IMR-90 (cell line): ENCODE measurements around the gene MALRD1. TPM values are rescaled to one million over a fixed set of nuclear protein-coding genes. Genes with fewer than 3 reads are reported as not detected.

ENCODE experiments used
- ATAC-seq: fragments of 200-7000 bp; cut with Tn5 transposase; 2 replicates; pipeline ENCODE4 v1.9.1; 2020; ENCODE audit warnings: low read depth, mild to moderate bottlenecking, moderate library complexity
- BruUV-seq: library from RNA; stranded (reverse); fragments of 400-500 nt; replicated peaks from 2 replicates; lab custom pipeline; 2021; lab: Mats Ljungman, UMichigan
- CTCF ChIA-PET: fragments of 300-600 bp; formaldehyde crosslinking; extraction: SDS; loops from one replicate; lab custom pipeline; 2021; ENCODE audit warnings: antibody characterized with exemption; lab: Yijun Ruan, JAX
- POLR2A ChIA-PET: fragments of 300-600 bp; sonication (Branson Sonifier 250); formaldehyde crosslinking; loops from one replicate; lab custom pipeline; 2022; ENCODE audit warnings: antibody characterized with exemption; ENCODE audit not compliant: unreplicated experiment; lab: Charles Lee
- DNase-seq: peaks from one replicate; pipeline ENCODE4 v3.0.0; 2013
- H2AFZ ChIP-seq: replicated peaks from 2 replicates; pipeline ENCODE3; 2013; ENCODE audit warnings: low read length, mild to moderate bottlenecking; ENCODE audit not compliant: poor library complexity
- H2AK5ac ChIP-seq: 2 replicates; pipeline ENCODE4 v1.6.1; 2013; ENCODE audit warnings: low read depth, low read length, inconsistent platforms
- H2AK9ac ChIP-seq: replicated peaks from 2 replicates; pipeline ENCODE3; 2013; ENCODE audit warnings: mild to moderate bottlenecking, low read depth, low read length, moderate library complexity; ENCODE audit not compliant: poor library complexity
- H2BK120ac ChIP-seq: 2 replicates; pipeline ENCODE4 v1.6.1; 2013; ENCODE audit warnings: low read depth, low read length, inconsistent platforms
- H2BK15ac ChIP-seq: 3 replicates; pipeline ENCODE4 v1.6.1; 2013; ENCODE audit warnings: low read depth, low read length, inconsistent platforms
- H2BK20ac ChIP-seq: 2 replicates; pipeline ENCODE4 v1.6.1; 2013; ENCODE audit warnings: low read depth, mild to moderate bottlenecking, inconsistent platforms, low read length, moderate library complexity
- H2BK5ac ChIP-seq: 2 replicates; pipeline ENCODE4 v1.6.1; 2013; ENCODE audit warnings: mild to moderate bottlenecking, low read depth, low read length, inconsistent platforms; ENCODE audit not compliant: poor library complexity, severe bottlenecking
- H3K14ac ChIP-seq: replicated peaks from 2 replicates; pipeline ENCODE4 v1.6.1; 2013; ENCODE audit warnings: low read depth, low read length, inconsistent platforms
- H3K18ac ChIP-seq: 2 replicates; pipeline ENCODE4 v1.6.1; 2013; ENCODE audit warnings: low read depth, low read length, control low read depth
- H3K23ac ChIP-seq: 2 replicates; pipeline ENCODE4 v1.6.1; 2013; ENCODE audit warnings: low read depth, low read length, inconsistent platforms
- H3K27ac ChIP-seq: 2 replicates; pipeline ENCODE4 v1.5.1; 2013; ENCODE audit warnings: mild to moderate bottlenecking, control low read depth, low read length; ENCODE audit not compliant: insufficient read depth
- H3K27me3 ChIP-seq: 2 replicates; pipeline ENCODE4 v1.6.1; 2013; ENCODE audit warnings: low read length; ENCODE audit not compliant: control insufficient read depth, insufficient read depth
- H3K36me3 ChIP-seq: 2 replicates; pipeline ENCODE4 v1.6.1; 2013; ENCODE audit warnings: low read length, mixed read lengths; ENCODE audit not compliant: control insufficient read depth, insufficient read depth
- H3K4ac ChIP-seq: 2 replicates; pipeline ENCODE4 v1.6.1; 2013; ENCODE audit warnings: low read depth, low read length, inconsistent platforms
- H3K4me1 ChIP-seq: 2 replicates; pipeline ENCODE4 v1.6.1; 2013; ENCODE audit warnings: low read length, mixed read lengths; ENCODE audit not compliant: control insufficient read depth, insufficient read depth
- H3K4me2 ChIP-seq: 2 replicates; pipeline ENCODE4 v1.6.1; 2013; ENCODE audit warnings: low read depth, mild to moderate bottlenecking, control low read depth, low read length, moderate library complexity
- H3K4me3 ChIP-seq: 2 replicates; pipeline ENCODE4 v1.5.1; 2013; ENCODE audit warnings: low read depth, mild to moderate bottlenecking, control low read depth, low read length, moderate library complexity; ENCODE audit not compliant: insufficient read depth
- H3K56ac ChIP-seq: 2 replicates; pipeline ENCODE4 v1.6.1; 2013; ENCODE audit warnings: low read length, inconsistent platforms; ENCODE audit not compliant: insufficient read depth; ENCODE audit errors: extremely low read depth
- H3K79me1 ChIP-seq, 2 experiments: 2 replicates each; pipeline ENCODE4 v1.6.1; 2013; ENCODE audit warnings: low read length in 2 of 2, inconsistent platforms in 1 of 2, low read depth in 1 of 2
- H3K9ac ChIP-seq: 2 replicates; pipeline ENCODE4 v1.6.1; 2013; ENCODE audit warnings: low read depth, low read length, control low read depth
- H3K9me1 ChIP-seq: 2 replicates; pipeline ENCODE4 v1.6.1; 2013; ENCODE audit warnings: low read length, inconsistent platforms; ENCODE audit not compliant: insufficient read depth
- H3K9me3 ChIP-seq: 2 replicates; pipeline ENCODE4 v1.6.1; 2013; ENCODE audit warnings: low read length; ENCODE audit not compliant: control insufficient read depth, insufficient read depth
- H4K20me1 ChIP-seq: 2 replicates; pipeline ENCODE4 v1.6.1; 2013; ENCODE audit warnings: low read length, inconsistent platforms; ENCODE audit not compliant: insufficient read depth
- H4K5ac ChIP-seq: 2 replicates; pipeline ENCODE4 v1.6.1; 2013; ENCODE audit warnings: mild to moderate bottlenecking, low read depth, low read length, control low read depth
- H4K8ac ChIP-seq, 2 experiments: 2 replicates each; pipeline ENCODE4 v1.6.1; 2013; ENCODE audit warnings: low read depth in 2 of 2, low read length in 2 of 2, control low read depth in 1 of 2, inconsistent platforms in 1 of 2
- H4K91ac ChIP-seq: 2 replicates; pipeline ENCODE4 v1.6.1; 2013; ENCODE audit warnings: low read depth, low read length, inconsistent platforms; ENCODE audit not compliant: insufficient read depth
- BHLHE40 ChIP-seq: fragments of 150-350 bp; IDR thresholded peaks from 2 replicates; pipeline ENCODE4 v1.6.1; 2016; ENCODE audit warnings: mild to moderate bottlenecking, low read depth, low read length
- CHD1 ChIP-seq: IDR thresholded peaks from 2 replicates; pipeline ENCODE4 v1.6.1; 2012; ENCODE audit warnings: low read depth, low read length, improper control_type of control experiment
- FOS ChIP-seq: fragments of 150-350 bp; IDR thresholded peaks from 2 replicates; pipeline ENCODE4 v1.6.1; 2016; ENCODE audit warnings: low read depth, low read length
- NFE2L2 ChIP-seq: fragments of 150-350 bp; IDR thresholded peaks from 2 replicates; pipeline ENCODE4 v1.6.1; 2016; ENCODE audit warnings: low read depth, mild to moderate bottlenecking, low read length
- POLR2A ChIP-seq: IDR thresholded peaks from 2 replicates; pipeline ENCODE4 v1.6.1; 2012; ENCODE audit warnings: mild to moderate bottlenecking, low read depth, low read length
- RAD21 ChIP-seq: IDR thresholded peaks from 2 replicates; pipeline ENCODE4 v1.6.1; 2012; ENCODE audit warnings: low read length, improper control_type of control experiment
- RCOR1 ChIP-seq: IDR thresholded peaks from 2 replicates; pipeline ENCODE4 v1.6.1; 2012; ENCODE audit warnings: mild to moderate bottlenecking, low read length, improper control_type of control experiment; ENCODE audit not compliant: insufficient replicate concordance
- SMC3 ChIP-seq: fragments of 150-350 bp; IDR thresholded peaks from 2 replicates; pipeline ENCODE4 v1.6.1; 2016; ENCODE audit warnings: low read depth, mild to moderate bottlenecking, antibody characterized with exemption, low read length, moderate library complexity
- WGBS, 2 experiments: methylation state at CpG; one replicate each; pipeline versions ENCODE4 v1.1.5 to v1.1.7; 2013; ENCODE audit warnings: missing lambda C conversion rate in 2 of 2; ENCODE audit not compliant: insufficient read length in 1 of 2; ENCODE audit errors: extremely low coverage in 2 of 2; 5-methylcytosine and 5-hydroxymethylcytosine counted together
- dilution Hi-C: fragments of 300-500 bp; cut with HindIII; formaldehyde crosslinking; loops from one replicate; pipeline ENCODE4 v1.14.3; 2018; ENCODE audit warnings: low sequenced_read_pairs; ENCODE audit not compliant: unreplicated experiment
- in situ Hi-C: fragments of 300-500 bp; cut with MboI; formaldehyde crosslinking; loops from 3 replicates; pipeline ENCODE4 v1.14.3; 2019; ENCODE audit warnings: low sequenced_read_pairs, inconsistent platforms, mixed read lengths
- intact Hi-C: fragments of 100-400 bp; cut with micrococcal nuclease; formaldehyde crosslinking; loops from 2 replicates; pipeline ENCODE4 v1.10.0; 2022
- polyA plus RNA-seq, 3 experiments: library from polyadenylated mRNA; depleted of rRNA; stranded (reverse); fragments of >200 nt; gene quantifications; 2 replicates each; pipeline ENCODE4 v1.2.3, GENCODE V29; 2012; ENCODE audit warnings: low replicate concordance in 1 of 3
- total RNA-seq: library from RNA; depleted of rRNA; stranded (reverse); fragments of >200 nt; gene quantifications from 2 replicates; pipeline ENCODE4 v1.2.3, GENCODE V29; 2012
- TF ChIP-seq, protein P1 (sequence below): fragments of 150-350 bp; IDR thresholded peaks from 2 replicates; pipeline ENCODE4 v1.6.1; 2017; ENCODE audit warnings: mild to moderate bottlenecking, antibody characterized with exemption, low read length, low read depth

MALRD1 gene
- total and polyA plus RNA-seq, 2 of the 4 experiments (the other 2 are of a cell fraction): 0.34 to 1.1 TPM

- Histone ChIP-seq H3K9me3 (no peaks in the 10 kb centered on the region), H3K18ac (no peak overlapping the region), H3K36me3 (no peaks in the 10 kb centered on the region), H3K79me1 (no peaks in the 10 kb centered on the region), H3K56ac (no peak overlapping the region), H4K5ac (no peak overlapping the region), H3K4ac (no peak overlapping the region), H3K9ac (no peak overlapping the region), H2AFZ (no peak overlapping the region), H3K27ac (no peak overlapping the region), H3K27me3 (no peaks in the 10 kb centered on the region), H2BK15ac (no peak overlapping the region), H3K9me1 (no peaks in the 10 kb centered on the region), H2BK5ac (no peak overlapping the region), H3K4me2 (no peak overlapping the region), H2AK5ac (no peak overlapping the region), H3K14ac (no peak overlapping the region), H4K8ac (no peak overlapping the region), H3K4me3 (no peak overlapping the region), H3K23ac (no peak overlapping the region), H2BK20ac (no peak overlapping the region), H3K4me1 (no peaks in the 10 kb centered on the region), H2BK120ac (no peak overlapping the region), H4K91ac (no peak overlapping the region), H2AK9ac (no peak overlapping the region), H4K20me1 (no peaks in the 10 kb centered on the region)
- dilution Hi-C loops: no loop called here
- ChIA-PET POLR2A (no interaction called here), CTCF (no interaction called here)
- ATAC-seq: no peak
- no CpG with 5 or more reads among the region's 1 CpG for WGBS, 2 experiments
- no TSS peak for BruUV-seq
- no peak for TF ChIP-seq NFE2L2
- no peak for TF ChIP-seq POLR2A
- TF ChIP-seq, protein P1, sequence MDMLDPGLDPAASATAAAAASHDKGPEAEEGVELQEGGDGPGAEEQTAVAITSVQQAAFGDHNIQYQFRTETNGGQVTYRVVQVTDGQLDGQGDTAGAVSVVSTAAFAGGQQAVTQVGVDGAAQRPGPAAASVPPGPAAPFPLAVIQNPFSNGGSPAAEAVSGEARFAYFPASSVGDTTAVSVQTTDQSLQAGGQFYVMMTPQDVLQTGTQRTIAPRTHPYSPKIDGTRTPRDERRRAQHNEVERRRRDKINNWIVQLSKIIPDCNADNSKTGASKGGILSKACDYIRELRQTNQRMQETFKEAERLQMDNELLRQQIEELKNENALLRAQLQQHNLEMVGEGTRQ: no peak
- no peak for TF ChIP-seq SMC3
- TF ChIP-seq RAD21: no peak
- no peak for TF ChIP-seq CHD1
- TF ChIP-seq BHLHE40: no peak
- no peak for TF ChIP-seq RCOR1
- no peak for TF ChIP-seq FOS
- no peak for DNase-seq
- in situ Hi-C loops: no loop called here
- intact Hi-C loops: no loop called here
Observed at GRCh38 chr10:19561181-19561580, 512.6 kb downstream of the MALRD1 start.
